Activated gamma-delta T cell treated with Interleukin-2 at 50 U/mL for 16 hours (primary cell): ENCODE data around the gene ZBP1.

Experiments used
- DNase-seq: peaks from one replicate; pipeline ENCODE4 v3.0.0-alpha.2; 2020

Gene ZBP1

DNA sequence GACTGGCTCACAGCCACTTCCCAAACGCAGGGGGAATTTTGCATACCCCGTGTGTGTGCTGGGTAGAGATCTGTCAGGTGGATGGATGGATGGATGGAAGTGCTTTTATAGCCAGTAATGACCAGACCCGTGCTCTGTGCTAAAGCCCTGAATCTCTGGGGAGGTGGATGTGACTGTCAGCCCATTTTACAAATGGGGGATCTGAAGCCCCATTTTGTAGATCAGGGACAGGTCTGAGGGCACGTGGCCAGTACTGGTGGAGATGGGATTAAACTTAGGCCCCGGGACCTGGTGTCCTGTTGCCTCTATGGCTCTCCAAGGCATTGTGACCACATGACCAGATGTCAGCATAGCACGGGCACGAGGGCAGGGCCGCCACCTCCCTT, 38.2 kb upstream of the ZBP1 start:
- DNase-seq = no peak

DNA sequence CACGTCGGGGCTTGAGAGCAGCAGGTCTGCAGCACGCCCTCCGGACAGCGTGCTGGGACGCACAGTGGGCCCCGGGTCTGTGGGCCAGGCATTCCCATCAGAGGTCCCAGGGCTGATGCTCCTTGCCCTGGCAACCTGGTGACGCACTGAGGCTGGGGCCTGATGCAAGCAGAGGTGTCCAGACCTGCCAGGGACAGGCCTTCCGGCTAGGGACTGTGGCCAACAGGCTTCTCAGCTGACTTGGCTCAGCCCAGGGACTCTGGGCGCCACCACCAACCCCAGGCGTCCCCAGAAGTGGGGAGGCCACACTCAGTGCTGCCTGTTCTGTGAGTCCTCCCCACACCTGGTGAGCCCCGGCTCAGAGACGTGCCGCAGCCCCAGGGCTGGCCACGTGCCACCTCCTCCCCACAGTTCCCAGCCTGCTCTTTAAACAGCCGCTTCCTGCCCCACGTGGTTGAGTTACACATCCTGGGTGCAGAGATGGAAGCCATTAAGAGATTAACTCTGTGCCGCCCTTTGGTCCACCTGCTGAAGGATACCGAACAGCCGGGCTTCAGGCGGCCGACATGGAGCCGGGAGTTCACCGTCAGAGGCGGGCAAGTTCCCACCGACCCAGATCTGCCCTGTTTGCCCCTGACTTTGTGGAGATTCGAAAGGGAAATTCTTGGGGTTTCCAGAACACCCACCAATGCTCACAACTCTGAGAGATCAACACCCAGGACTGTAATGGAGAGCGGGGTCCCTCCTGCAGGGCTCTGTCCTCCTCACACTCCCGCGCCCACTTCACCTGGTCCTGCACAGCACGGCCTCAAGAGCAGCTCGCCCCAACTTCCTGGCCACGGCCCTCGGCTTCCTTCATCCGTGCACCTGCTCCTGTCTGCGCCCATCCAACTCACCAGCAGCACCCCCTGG, 37.6 kb upstream of the ZBP1 start:
- DNase-seq = peak; percentile 48

DNA sequence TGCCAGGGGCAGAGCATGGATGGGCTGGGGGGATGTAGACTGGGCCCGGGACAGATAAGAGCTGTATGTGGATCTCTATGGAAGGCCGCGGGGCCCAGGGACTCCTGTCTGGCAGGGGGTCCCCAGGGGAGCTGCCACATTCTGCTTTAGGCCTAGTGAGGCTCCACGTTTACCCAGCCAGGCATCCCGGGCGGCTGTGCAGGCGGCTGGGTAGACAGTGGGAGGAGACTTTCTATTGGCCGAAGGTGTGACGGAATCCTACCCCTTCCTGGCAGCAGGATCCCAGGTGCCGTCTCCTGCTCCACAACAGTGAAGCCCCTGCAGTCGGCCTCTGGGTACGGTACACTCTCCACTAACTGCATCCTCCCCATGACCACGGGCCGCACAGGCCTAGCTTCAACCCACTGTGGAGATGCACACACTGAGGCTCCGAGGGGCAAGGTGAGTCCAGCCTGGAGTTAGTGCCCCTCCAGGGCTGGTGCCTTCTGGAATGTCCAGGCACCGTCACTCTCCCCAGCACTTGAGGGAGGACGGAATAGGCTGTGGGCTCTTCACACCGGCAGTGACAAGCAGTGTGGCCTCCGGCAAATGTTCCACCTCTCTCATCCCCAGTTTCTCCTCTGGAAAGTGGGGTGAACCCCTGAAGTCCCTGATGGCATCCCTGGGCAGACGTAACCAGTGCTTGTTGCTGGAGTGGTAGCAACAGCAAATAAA, 36.8 kb upstream of the ZBP1 start:
- no peak for DNase-seq

DNA sequence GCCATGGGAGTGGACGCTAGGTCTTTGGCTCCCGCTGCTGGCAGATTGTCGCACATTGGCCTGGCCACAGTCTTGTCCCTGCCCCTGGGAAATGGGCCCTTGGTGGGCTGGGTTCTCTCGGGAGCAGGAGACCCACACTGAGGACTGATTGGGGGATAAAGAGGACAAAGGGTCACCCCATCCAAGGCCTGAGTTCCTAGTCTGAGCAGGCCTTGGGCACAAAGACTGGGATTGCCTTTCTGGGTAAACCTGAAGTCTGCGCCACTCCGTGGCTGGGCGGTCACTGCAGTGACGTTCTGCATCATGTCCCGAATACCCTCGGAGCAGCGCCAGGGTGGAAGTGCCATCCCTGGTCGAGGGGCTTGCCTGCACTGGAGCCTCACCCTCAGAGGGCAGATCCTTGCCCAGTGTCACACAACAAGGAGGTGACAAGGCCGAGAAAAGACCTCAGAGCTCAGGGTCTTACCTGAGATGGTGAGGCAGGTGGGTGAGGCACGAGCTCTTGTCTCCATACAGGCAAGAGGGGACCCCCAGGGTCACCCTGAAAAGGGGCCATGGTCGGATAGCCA, 36.1 kb upstream of the ZBP1 start:
- DNase-seq = no peak

DNA sequence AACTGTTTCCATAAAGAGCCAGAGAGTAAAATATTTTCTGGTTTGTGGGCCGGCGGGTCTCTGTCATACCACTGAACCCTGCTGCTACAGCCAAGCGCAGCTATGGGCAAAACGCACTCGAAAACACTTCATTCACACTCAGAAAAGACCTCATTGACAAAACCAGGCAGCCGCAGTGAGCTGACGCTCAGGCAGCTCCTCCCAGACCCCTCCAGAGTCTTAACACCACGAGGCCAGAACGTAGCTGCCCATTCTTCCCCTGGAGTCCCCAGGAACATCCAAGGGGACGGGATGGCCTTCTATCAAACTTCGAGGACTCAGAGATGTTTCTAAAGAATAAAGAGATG, 35.6 kb upstream of the ZBP1 start:
- no peak for DNase-seq

DNA sequence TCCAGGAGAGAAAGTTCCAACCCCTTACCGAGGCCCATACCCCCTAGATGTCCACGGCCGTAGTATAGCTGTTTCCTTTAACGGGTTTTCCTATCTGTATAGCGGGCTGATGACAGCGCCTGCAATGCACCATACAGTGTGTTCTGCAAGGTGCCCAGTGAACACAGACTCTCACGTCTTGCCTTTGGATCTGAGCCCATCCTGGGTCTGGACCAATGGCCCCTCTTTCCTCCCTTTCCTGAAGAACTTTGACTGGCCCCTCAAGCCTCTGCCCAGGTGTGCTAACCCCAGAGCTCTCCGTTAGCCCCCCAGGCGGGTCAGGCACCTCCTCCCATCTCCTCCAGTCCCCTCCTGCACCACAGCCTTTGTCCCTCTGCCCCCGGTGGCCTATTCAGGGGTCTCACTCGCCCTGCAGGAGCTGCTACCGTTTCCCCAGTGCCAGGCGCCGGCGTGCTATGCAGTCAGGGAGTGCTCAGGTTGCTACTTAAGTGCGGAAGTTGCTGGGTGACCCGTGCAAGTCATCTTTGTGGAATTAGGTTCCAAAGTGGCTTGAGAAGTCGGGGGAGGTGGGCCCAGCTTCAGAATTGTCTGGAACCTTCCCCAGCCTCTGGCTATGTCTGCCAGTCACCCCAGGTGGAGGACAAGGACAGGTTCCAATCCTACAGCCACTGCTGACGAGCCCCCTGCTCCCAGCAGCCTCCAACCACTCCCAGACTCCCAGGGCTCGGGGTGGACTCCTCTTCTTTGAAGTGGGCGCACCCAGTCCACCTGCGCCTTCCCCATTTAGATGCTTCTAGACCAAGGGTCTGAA, 35.0 kb upstream of the ZBP1 start:
- no peak for DNase-seq

DNA sequence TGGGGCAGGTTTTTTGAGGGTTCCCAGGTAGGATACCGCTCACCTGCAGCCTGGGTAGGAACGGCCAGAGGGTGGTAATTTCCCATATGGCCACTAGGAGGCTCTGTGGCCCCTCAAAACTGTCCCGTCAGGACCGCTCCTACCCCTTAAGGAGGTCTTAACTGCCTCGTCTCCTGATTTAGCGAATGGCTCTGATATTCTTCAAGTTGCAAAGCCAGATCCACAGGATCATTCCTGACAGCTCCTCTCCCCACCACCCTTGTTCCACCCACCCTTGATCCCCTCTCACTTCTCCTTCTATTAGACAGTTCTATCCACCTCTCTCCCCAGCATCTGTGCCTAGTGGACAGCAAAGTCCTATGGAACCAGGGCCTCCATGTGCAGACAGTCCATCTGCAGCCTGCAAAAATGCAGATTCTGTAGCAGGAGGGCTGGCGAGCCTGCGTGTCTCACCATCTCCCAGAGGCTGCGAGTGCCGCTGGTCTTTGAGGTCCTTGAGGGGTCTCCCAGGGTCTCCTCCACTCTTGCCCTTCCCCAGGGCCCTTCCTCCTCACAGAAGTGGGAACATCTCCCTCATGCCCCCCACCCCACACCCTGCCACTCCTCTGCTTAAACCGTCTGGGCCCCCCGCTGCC, 34.3 kb upstream of the ZBP1 start:
- DNase-seq = peak; percentile 56

DNA sequence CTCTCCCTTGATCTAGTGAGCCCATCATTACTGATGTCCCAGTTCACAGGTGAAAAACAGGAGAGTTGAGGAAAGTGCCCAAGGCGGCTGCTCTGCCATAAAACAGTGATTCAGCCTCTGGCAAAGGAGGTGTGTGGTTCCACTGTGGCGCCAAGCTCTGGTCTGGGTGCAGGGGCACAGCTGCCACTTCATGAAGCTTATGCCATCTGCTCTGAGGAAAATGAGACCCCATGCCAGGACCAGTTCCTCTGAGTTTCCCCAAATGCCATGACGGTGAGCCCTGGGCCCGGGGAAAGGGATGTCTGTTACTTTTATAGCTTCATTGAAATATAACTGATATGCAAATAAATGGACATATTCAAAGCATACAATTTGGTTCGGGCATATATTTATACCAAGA, 33.7 kb upstream of the ZBP1 start:
- no peak for DNase-seq

DNA sequence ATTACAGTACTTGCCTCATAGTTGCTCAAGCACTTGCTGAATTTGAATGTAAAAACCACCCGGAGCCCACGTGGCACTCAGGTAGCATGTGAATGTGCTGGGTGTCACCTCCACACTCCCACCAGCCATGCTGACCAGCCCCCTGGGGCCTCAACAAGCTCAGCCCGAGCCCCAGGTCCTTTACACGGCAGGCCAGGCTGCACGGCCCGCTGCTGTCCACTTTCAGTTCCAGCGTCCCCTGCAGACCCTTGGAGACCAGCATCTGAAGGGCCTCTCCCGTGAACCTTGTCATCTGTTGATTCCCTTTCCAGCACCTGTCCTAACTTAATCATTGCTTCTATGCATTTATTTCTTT, 33.3 kb upstream of the ZBP1 start:
- DNase-seq = no peak

DNA sequence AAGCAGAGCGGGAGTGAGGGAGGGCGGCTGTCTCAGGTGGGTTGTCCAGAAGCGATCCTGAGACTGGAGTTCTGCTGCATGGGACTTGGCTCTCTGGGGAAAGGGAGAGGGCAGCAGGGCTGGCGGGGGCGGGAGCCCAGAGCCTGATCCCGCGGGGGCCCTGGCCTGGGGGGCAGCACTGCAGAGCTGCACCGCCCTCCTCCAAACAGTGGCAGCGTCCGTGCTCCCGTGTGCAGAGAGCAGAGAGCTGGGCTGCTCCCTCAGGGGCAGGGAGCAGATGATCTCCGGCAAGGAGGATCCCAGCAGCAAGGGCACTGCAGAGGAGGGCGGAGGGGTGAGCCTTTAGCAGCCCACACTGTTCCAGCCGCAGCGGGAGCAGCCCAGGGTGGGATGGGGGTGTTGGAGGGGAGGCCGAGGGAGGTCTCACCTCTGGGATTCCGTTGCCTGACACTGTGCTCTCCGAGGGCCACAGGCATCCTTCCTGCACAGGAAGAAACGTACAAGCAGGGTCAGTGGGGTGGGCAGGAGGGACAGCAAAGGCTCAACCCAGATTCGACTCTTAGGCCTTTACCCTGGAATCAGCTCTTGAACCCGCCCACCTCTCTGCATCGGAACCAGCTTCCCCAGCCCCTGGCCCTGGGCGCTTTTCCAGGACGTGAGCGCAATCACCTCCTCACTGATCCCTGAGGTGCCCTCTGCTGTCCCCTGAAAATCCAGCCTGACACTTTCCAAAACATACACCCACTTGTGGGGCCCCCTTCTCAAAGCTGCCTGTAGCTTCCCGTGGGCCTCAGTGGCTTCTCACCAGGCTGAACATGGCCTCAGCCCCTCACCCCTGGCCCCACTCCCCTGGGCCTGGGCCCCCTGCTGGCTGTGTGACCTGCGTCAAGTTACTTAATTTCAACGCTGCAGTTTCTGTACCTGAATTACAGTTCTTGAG, 32.6 kb upstream of the ZBP1 start:
- DNase-seq = no peak

DNA sequence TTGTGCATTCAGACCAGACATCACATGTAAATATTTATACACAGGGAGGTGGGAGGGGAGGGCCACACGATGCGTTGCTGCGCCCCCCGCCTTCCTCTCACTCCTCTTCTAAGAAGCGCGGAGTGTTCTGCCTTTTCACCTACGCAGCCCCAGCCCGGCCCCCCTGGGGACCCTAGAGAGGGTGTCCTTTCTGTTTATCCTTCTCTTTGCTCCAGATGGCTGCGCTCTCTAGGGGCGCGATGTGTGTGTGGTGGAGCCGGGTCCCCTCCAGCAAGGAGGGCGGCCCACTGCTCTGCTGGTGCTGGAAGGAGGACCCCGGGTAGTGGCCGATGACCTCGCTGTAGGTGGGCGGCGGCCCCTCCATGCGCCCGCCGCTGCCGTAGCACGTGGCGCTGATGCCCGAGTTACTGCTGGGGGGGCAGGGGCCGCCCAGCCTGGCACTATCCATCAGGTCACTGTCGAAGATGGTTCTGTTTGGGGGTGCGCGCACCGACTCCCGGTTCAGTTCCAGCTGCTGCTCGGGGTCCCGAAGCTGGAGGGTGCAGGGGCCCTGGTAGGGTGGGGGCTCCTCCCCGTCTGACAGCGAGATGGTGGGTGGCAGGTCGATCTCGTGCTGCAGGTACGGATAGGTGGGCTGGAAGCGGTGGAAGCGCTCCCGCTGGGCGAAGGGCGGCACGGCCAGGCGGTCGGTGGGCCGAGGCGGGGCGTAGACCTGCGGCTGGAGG, 31.8 kb upstream of the ZBP1 start:
- no peak for DNase-seq

DNA sequence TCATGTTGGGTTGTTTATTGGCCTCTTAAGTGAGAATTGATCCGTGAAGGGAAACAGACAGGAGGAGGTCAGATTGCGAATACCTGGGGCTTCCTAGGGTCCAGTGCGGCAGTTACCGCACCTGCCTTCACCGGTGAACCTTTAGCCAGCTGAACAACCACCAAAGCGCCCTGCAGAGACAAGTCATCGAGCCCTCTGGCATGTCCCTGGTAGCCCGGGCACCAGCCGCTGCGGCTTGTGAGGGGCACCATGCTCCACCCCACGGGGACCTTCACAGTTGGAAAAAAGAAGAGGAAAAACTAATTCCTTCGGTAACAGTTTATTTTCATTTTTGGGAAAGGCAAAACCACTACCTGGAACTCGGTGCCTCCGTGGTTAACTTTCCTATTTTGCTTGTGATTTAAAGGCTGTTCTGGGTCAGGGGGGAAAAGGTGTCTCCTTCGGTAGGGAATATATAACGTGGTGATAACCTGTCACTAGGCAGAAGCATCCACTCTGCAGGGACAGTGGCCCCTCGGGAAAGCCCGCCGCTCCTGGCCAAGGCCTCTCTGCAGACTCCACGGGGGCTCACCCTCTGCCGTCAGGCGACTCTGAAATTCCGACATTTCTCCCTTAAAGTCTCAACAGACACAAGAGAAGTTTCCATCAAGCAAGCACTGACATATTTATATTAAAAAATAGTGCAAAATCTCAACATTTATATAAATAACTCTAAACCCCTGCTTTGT, 30.7 kb upstream of the ZBP1 start:
- no peak for DNase-seq

DNA sequence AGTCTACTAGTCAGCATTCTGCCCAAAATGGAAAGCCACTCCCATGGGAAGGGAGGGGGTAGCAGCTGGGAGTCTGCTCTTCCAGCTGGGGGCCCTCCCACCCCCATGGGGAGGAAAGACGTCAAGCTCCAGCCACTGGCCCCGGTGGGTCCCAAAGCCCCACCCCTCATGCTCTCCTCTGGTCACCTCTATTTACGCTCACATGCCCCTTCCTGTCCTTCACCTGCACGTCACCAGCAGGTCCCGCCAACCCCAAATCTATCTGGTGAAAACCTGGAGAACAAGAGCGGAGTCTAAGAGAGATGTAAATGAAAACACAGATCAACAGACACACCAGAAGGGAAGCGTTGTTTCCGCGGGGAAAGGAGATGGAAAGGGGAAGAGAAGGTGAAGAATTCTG, 30.0 kb upstream of the ZBP1 start:
- no peak for DNase-seq

DNA sequence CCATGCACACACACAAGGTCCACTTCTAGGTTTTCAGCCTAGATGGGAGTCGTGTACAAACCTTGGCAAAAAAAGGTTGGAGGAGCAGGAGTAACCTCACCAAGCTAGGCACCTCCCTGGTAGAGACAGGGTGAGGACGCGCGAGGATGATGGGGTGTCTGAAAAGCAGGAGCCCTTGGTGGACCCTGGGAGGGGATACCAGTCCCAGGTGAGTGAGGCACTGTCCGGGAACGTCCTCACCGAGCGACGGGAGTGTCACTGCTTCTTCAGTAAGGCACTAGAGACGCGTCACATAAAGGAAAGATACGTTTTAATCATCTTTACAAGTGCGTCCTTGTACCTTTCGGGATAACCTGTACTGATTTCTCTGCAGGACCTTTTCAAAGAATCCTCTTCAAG, 29.4 kb upstream of the ZBP1 start:
- DNase-seq = no peak

DNA sequence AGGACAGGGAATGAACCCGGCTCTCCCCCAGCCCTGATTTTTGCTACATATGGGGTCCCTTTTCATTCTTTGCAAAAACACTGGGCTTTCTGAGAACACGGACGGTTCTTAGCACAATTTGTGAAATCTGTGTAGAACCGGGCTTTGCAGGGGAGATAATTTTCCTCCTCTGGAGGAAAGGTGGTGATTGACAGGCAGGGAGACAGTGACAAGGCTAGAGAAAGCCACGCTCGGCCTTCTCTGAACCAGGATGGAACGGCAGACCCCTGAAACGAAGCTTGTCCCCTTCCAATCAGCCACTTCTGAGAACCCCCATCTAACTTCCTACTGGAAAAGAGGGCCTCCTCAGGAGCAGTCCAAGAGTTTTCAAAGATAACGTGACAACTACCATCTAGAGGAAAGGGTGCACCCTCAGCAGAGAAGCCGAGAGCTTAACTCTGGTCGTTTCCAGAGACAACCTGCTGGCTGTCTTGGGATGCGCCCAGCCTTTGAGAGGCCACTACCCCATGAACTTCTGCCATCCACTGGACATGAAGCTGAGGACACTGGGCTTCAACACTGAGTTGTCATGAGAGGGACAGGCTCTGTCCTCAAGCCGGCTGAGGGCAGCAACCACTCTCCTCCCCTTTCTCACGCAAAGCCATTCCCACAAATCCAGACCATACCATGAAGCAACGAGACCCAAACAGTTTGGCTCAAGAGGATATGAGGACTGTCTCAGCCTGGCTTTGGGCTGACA, 28.8 kb upstream of the ZBP1 start:
- no peak for DNase-seq

DNA sequence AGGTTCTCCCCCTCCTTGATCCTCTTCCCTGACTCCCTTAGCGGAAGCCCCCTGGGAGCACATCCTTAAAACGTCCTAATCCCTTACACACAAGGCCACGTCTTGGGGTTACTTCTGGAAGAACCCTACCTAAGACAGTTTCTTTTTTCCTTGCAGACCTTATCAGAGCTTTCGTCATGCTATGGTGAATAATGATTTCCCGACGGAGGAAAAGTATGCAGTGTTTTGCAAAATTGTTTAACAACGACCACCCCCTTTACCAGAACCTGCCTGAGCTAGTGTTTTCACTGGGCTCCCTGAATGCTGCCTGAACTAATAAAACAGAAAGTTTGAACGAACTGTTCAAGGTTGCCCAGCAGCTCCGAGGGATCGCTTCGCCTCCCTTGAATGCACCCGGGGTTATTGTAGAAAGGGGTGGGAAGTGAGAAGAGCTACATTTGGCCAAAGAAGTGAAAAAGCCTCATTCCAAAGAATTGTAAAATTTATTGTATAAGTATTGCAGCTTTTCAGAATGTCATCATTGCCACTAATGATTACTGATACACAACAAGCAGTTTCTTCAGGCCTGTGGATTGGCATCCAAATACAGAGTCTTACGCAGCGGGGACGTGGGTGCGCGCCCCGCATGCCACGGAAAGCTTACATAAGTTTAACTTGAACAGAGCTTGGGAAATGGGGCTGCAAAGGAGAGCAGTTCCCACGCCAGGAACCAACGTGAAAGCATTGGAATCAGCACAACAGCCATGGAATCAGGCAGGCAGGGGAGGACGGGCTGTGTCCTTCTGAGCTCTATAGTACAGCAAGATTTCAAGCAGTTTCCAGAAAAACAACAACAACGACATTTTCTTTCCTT, 27.9 kb upstream of the ZBP1 start:
- no peak for DNase-seq

DNA sequence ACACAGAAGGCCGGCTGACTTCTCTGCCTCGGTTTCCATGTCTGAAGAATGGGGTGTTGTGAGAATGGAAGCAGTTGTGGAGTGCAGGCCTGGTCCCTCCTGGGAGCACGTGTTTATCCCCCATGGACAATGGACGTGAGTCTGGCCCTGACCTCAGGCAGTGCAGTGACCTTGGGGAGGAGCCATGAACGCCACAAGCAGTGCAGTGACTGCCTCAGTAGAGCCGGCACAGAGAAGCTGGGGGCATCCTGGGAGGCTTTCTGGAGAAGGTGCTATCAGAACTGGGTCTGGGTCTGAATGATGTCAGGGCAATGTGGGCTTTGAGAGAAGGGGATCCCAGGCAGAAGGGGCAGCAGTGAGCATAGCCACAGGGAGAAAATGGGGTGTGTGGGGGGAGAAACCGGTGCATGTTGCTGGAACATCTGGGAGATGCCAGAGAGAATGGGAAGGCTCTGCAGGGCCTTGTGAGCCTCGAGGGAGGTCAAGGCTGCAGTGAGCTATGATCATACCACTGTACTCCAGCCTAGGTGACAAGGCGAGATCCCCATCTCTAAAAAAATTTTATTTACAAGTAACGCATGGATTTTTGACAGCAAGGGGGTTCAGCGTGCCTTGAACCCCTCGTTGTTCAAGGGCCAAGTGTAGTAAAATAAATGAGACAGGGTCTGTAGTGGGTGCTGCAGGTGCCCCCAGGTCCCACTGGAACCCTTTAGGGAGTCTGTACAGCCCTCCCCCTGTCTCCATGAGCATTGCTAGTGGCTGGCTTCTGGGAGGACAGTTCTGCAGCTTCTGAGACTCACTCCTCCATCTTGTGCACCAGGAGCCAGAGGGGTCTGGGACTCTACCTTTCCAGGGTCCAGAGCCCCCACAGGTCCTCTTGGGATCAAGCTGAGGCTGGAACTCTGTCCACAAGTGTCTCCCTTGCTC, 27.0 kb upstream of the ZBP1 start:
- no peak for DNase-seq

DNA sequence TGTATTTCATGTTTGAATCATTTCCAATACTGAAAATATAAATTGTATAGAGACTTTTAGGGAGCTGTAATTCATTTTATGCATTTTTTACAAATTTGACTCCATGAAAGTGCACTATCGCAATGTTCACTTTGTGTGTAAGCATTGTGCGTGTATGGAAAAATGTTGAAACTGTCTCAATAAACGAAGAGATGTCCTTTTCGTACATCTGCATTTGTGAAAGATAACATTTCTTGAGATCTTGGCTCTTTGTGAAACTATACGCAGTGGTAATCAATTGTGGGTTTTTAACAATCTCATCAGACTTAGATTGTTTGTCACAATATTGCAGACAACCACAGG, 18.6 kb upstream of the ZBP1 start:
- no peak for DNase-seq
